SIG-M5 treated with dmso at 0.1 percent for 504 hours (cell line): Measurements from ENCODE around the gene LTA4H.
A peak's percentile ranks its signal among the peaks of the same experiment; 100 is the strongest.

ENCODE experiments used
- DNase-seq: peaks from one replicate; lab custom pipeline; 2025; ENCODE audit not compliant: unreplicated experiment; lab: John Stamatoyannopoulos, UW

The LTA4H gene

DNA sequence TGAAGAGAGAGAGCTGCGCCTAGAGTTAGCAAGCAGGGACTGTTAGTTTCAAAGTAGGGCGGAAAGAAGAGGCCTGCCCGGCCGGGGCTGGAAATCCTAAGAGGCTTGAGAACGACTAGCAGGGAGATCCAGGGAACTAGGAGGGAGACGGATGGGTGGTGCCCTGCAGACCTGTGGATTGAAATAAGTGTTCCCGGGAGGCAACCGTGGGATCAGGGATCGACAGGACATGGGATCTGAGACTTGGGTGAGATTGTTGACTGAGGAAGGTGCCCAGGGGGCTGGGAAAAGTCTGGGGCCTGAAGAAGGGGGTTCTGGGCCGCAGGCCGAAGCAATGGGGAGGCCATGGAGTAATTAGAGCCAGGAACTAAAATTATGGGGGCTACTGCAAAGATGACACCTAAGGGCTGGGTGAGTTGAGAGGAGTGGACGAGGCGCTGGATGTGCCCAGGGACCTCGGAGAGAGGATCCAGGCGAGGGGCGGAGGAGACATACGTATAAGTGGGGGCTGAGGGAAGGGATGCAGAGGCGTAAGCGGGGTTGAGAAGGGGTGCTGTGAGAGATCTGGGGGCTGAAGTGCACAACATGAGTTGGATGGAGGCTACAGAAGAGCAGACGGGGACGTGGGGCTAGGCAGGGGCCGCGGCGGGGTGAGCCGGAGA lies 635 bp downstream of the LTA4H start:
- peak; percentile 32 for DNase-seq

- DNase-seq = no peak
Measured at GRCh38 chr12:96033549-96034389, 1.6 kb downstream of the LTA4H start.

- DNase-seq = no peak
Measured at GRCh38 chr12:96029826-96030225, 5.6 kb downstream of the LTA4H start.

DNA sequence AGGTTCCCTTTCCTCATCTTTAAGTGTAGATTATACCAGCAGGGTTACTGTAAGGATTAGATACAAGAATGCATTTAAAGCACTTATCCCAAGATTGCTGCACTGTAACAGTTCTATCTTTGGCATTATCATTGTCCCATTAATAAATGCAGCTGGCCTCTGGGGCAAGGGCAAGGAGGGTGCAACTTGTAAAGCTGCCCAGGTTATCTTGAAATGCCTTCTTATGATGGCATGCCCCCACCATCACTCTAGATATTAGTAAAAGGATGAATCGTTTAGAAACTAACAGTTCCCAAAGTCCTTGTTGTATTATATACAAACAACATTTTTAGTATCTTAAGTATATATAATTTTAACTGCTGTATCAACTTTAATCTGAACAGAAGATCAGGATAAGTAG lies 6.8 kb downstream of the LTA4H start:
- no peak for DNase-seq

GRCh38 chr12:96026331-96026730 lies 9.1 kb downstream of the LTA4H start:
- no peak for DNase-seq

DNA sequence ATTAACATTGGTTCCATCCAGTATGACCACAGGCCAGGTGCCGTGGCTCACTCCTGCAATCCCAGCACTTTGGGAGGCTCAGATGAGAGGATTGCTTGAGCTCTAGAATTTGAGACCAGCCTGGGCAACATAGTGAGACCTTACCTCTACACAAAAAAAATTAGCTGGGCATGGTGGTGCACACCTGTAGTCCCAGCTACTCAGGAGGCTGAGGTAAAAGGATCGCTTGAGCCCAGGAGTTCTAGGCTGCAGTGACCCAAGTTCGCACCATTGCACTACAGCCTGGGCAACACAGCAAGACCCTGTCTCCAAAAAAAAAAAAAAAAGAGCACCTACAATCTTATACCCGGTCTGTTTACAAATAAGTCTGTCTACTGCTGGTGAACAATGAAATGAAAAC lies 9.9 kb downstream of the LTA4H start:
- DNase-seq = no peak

DNA sequence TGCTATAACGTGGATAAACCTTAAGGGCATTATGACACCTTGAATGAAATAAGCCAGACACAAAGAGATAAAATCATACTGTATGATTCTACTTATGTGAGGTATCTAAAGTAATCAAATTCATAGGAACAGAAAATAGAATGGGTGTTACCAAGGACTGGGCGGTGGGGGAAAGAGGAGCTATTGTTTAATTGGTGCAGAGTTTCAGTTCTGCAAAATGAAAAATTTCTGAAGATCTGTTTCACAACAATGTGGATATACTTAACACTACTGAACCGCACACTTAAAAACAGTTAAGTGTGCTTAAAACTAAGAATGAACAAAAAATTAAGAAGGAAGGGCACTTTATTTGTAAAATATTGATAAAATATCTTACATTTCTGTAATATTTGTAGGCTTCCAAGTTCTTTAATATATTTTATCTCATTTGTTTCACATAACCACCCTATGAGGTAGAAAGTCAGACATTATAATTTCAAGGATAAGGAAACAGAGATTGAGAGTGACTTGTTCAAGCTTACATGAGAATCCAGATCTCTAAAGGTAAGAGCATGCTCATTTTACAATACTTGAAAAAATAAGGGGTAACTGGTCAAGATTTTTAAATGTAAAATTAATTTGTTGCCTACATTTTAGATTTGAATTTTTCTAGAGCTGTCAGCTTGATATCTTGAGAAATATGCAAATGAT lies 14.9 kb downstream of the LTA4H start:
- DNase-seq = peak; percentile 93

GRCh38 chr12:96015672-96016071 lies 19.7 kb downstream of the LTA4H start:
- peak; percentile 39 for DNase-seq

GRCh38 chr12:96014943-96015599 lies 20.3 kb downstream of the LTA4H start:
- no peak for DNase-seq

DNA sequence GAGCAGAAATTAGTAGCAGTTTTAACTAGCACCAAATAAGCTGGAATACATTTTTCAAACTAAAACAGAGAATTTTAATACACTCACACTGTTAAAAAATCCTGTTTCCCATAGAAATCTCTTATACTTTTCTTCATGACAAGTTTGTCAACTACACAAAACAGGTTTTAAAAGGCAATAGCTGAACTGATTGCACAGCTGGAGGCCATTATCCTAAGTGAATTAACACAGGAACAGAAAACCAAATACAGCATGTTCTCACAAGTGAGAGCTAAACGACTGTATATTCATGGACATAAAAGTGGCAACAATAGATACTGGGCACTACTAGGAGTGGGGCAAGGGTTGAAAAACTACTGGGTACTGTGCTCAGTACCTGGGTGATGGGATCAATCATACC lies 27.7 kb downstream of the LTA4H start:
- DNase-seq = no peak

DNA sequence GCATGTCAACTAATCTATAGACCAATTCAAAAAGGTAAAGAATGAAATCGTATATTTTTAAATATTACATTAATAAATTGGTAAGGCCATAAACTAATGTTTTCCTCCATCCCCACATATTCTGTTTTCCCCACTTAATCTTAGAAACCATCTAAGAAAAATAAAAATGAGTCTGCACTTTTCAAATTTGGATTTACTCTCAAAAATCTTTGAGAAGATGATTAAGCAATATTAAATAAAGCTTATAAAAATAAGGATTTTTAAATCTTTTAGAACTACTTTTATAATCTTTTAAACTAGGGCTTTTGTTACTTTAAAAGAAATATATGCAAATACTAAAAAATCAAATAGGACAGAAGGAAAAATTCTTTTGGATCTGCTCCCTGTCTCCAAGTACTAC lies 28.7 kb downstream of the LTA4H start:
- no peak for DNase-seq

DNA sequence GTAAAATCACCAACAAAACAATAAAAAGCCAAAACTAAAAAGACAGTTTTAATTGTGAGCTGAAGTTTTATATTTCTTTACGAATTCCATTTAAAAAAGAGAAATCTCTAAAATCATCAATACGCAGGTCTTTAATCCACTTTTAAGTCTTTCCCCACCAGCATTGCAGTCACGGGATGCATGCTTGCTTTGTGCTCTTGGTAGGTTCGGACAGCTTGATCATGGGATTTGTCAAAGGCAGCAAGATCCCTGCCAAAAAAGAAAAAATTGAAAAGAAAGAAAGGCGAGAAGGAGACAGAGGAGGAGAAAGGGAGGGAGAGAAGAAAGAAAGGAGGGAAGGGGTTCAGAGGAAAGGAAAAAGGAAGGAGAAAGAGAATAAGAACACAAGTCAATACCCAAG lies 34.5 kb downstream of the LTA4H start:
- no peak for DNase-seq

- no peak for DNase-seq
Measured at GRCh38 chr12:95999484-95999883, 35.9 kb downstream of the LTA4H start.

GRCh38 chr12:95998611-95999286 lies 36.6 kb downstream of the LTA4H start:
- peak; percentile 93 for DNase-seq

GRCh38 chr12:95997911-95998510 lies 37.4 kb downstream of the LTA4H start:
- no peak for DNase-seq

GRCh38 chr12:95997276-95997675 lies 38.1 kb downstream of the LTA4H start:
- DNase-seq = no peak

GRCh38 chr12:95996034-95996658 lies 39.2 kb downstream of the LTA4H start, which contains the start of gene HAL:
TSS of gene HAL (minus strand) at chr12:95996344. CDS start at chr12:95995910, 434 bp downstream.
- peak; percentile 97 for DNase-seq

DNA sequence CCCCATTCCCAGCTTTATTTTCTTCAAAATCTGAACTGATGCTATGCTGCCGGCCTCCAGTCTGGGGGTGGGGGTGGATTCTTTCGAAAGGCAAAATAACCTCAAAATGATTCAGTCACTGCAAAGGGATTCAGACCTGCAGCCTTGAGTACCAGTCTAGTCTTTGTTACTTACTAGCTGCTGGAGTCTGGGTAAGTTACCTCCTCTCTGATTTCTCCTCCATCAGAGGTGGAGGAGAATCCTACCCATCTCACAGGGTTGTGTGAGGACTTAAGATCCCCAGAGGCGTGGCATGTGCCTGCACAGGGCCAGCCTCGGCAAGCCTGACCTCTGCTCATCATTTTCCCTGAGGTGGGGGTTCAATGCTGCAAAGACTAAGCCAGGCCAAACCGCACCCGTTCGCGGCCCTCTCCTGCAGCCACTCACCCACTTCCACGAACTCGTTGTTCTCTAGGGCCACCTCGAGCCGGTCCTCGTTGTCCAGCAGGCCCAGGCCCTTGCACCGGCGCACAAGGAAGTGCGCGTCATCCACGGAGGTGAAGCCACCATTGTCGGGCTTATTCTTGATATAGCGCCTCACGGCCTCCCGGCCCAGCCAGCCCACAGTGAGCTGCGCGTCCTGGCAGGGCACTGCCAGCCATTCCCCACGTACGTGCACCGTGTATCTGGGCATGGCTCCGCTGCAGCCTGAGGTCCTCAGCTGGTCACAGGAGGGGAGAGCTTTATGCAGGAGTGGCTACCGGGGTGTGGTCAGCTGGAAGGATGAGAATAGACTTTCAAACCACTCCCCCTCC lies 40.0 kb downstream of the LTA4H start:
- no peak for DNase-seq

- DNase-seq = no peak
Measured at GRCh38 chr12:95994476-95994875, 40.9 kb downstream of the LTA4H start.
